WERI-Rb-1 (cell line): ENCODE results near the gene XAF1.

Source experiments
- DNase-seq: peaks from one replicate; pipeline ENCODE4 v3.0.0-alpha.2; 2020
- H3K27ac ChIP-seq: fragments of 250-450 bp; sonication (Bioruptor Pico); 2 replicates; pipeline ENCODE4 v1.5.1; 2020; ENCODE audit warnings: mild to moderate bottlenecking, moderate library complexity
- H3K27me3 ChIP-seq: fragments of 250-450 bp; sonication (Bioruptor Pico); 2 replicates; pipeline ENCODE4 v1.5.1; 2021; ENCODE audit warnings: mild to moderate bottlenecking, low read depth, moderate library complexity; ENCODE audit not compliant: insufficient read depth, severe bottlenecking
- H3K36me3 ChIP-seq: fragments of 250-450 bp; sonication (Bioruptor Pico); 2 replicates; pipeline ENCODE4 v1.5.1; 2020; ENCODE audit warnings: mild to moderate bottlenecking, moderate library complexity
- H3K4me3 ChIP-seq: 2 replicates; pipeline ENCODE4 v1.5.1; 2011; ENCODE audit warnings: low read depth, mild to moderate bottlenecking, control low read depth, low read length
- H3K9me3 ChIP-seq: fragments of 250-450 bp; sonication (Bioruptor Pico); 2 replicates; pipeline ENCODE4 v1.5.1; 2021; ENCODE audit warnings: mild to moderate bottlenecking, moderate library complexity; ENCODE audit not compliant: severe bottlenecking
- TF ChIP-seq, protein P1 (sequence below): IDR thresholded peaks from 2 replicates; pipeline ENCODE4 v1.5.1; 2011; ENCODE audit warnings: low read depth, mild to moderate bottlenecking, control low read depth, inconsistent platforms, low read length

XAF1 gene

DNA sequence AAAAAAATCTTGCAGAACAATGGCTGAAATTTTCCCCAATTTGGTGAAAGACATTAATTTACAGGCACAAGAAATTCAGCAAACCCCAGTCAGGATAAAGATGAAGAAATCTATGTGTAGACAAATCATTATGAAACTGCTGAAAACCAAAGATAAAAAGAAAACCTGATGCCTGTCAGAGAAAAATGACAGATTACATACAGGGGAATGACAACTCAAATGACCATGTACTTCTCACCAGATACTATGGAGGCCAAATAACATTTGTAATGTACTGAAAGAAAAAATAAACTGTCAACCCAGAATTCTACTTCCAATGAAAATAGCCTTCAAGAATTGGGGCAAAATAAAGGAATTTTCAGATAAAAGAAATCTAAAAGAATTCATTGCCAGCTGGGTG lies 7.2 kb upstream of the XAF1 start:
- peaks cover 5% of the 10 kb centered on the region for H3K9me3 ChIP-seq
- TF ChIP-seq, protein P1, sequence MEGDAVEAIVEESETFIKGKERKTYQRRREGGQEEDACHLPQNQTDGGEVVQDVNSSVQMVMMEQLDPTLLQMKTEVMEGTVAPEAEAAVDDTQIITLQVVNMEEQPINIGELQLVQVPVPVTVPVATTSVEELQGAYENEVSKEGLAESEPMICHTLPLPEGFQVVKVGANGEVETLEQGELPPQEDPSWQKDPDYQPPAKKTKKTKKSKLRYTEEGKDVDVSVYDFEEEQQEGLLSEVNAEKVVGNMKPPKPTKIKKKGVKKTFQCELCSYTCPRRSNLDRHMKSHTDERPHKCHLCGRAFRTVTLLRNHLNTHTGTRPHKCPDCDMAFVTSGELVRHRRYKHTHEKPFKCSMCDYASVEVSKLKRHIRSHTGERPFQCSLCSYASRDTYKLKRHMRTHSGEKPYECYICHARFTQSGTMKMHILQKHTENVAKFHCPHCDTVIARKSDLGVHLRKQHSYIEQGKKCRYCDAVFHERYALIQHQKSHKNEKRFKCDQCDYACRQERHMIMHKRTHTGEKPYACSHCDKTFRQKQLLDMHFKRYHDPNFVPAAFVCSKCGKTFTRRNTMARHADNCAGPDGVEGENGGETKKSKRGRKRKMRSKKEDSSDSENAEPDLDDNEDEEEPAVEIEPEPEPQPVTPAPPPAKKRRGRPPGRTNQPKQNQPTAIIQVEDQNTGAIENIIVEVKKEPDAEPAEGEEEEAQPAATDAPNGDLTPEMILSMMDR = no peak

GRCh38 chr17:6749519-6749918 lies 6.3 kb upstream of the XAF1 start:
- Histone ChIP-seq H3K27me3 (peaks cover 80% of the 10 kb centered on the region), H3K36me3 (no peaks in the 10 kb centered on the region), H3K4me3 (no peak overlapping the region), H3K27ac (no peak overlapping the region), H3K9me3 (peaks cover 5% of the 10 kb centered on the region)
- TF ChIP-seq, protein P1 = no peak
- DNase-seq = no peak

More for the DNA sequence above, 7.2 kb upstream of the XAF1 start:
- Histone ChIP-seq H3K27me3 (peaks cover 85% of the 10 kb centered on the region), H3K36me3 (no peaks in the 10 kb centered on the region), H3K4me3 (no peak overlapping the region), H3K27ac (no peak overlapping the region)
- DNase-seq = no peak

DNA sequence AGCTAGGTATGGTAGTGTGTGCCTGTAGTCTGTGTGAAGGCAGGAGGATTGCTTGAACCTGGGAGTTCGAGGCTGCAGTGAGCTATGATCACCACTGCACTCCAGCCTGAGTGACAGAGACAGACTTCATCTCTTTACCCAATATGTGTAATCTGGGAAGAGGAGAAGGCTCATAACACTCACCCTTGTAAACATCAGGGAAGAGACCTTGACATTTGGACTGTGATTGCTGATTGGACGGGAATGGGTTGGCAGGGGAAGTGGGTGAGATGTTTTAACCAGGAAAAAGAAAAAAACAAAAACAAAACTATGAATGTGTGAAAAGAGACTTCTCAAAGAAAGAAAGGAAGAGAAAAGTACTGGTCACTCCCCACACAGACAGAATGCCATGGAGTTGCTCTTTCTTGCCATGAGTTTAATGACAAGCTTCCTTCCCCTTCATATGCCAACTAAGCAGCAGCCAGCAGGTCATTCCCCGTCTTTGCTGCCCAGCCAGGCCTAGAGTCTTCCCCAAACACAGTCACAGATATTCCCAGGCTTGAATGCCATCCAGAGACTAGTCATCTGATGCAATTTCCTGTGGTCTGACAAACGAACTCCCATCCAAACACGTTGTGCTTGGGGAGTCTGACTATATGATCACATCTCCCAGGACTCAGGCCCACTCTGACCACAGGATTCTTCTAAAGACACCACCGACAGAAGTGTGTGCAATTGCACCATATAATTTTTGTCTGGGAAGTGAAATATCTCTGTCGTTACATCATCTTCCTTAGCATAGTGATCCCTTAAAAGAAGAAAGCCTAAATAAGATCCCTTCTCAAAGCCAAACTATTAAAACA lies 3.6 kb upstream of the XAF1 start:
- TF ChIP-seq, protein P1 = no peak
- Histone ChIP-seq H3K4me3 (no peak overlapping the region), H3K27ac (no peak overlapping the region), H3K9me3 (peaks cover 5% of the 10 kb centered on the region), H3K27me3 (peaks cover 85% of the 10 kb centered on the region), H3K36me3 (no peaks in the 10 kb centered on the region)
- no peak for DNase-seq

- TF ChIP-seq, protein P1 = no peak
- H3K4me3 ChIP-seq = no peak overlapping the region
- no peak overlapping the region for H3K27ac ChIP-seq
- H3K27me3 ChIP-seq = peaks cover 89% of the 10 kb centered on the region
- no peaks in the 10 kb centered on the region for H3K36me3 ChIP-seq
- H3K9me3 ChIP-seq = peaks cover 5% of the 10 kb centered on the region
- no peak for DNase-seq
These were observed 2.8 kb upstream of the XAF1 start for GRCh38 chr17:6753006-6753445.

- no peak for DNase-seq
- peaks cover 85% of the 10 kb centered on the region for H3K27me3 ChIP-seq
- H3K36me3 ChIP-seq = no peaks in the 10 kb centered on the region
These were observed 2.3 kb upstream of the XAF1 start for GRCh38 chr17:6753546-6753945.

More at GRCh38 chr17:6753546-6753945, 2.3 kb upstream of the XAF1 start:
- TF ChIP-seq, protein P1 = no peak
- Histone ChIP-seq H3K9me3 (peaks cover 5% of the 10 kb centered on the region), H3K4me3 (no peak overlapping the region), H3K27ac (no peak overlapping the region)
